Measurements from ENCODE around the gene LIPH.
"Not testable (repeated sequence)": the region's sequence is repeated elsewhere in the genome, so short reads cannot be mapped to it uniquely, and the experiment has no call there.

LIPH gene

DNA sequence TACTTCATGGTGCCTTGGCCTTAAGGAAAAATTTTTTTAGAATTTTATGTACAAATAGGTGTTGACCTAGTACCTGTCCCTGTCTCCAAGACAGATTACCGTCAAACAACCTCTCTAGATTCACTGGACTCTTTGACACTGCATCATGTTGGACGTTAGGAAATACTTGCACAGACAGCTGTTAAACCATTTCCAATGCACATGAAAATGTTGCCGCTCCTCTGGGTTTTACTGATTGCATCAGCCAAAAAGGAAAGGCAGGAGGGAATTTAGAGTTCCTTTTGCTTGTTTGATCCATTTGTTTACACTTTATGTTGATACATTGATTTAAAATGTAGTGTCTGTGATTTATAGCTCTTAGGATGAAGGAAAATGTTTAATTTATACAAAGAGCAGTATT lies 68.1 kb downstream of the LIPH start:
- no peak for DNase-seq

DNA sequence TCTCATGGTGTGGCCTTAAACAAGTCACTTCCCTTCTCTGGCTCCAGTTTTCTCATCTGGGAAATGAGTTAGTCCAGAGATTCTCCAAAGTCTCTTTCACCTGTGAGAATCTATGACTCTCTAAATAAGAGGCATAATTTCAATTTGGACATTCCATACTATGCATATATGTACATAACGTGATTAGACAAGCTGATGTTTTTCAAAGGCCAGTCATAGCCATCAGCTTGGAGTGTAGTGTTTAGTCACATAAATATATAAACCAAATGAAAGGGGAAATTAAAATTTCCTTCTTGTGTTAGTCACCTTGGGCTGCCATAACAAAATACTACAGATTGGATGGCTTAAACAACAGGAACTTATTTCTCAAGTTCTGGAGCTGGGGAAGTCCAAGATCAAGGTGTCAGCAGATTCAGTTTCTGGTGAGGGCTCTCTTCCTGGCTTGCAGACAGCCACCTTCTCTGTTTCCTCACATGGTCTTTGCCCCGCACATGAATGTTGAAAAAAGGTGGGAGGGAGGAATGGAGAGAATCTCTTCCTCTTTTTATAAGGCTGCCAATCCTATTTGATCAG lies 72.9 kb downstream of the LIPH start:
- no peak for DNase-seq

DNA sequence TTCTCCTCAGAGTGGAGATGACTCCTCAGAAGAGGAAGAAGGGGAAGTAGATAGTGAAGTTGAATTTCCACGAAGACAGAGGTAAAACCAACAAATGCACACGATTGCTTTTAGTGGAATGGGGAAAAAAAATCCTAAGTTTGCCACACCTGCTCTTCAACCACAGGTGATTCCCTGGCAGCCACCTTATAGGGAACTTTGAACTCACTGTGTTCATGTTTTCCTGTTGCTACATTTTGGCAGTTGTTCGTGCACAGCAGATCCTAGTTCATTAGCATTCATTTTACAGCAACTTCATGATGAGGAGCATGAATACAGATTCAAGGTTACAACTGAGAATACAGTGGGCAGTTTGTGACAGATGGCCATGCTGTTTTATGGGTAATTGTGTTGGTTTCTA lies 75.1 kb downstream of the LIPH start:
- no peak for DNase-seq

DNA sequence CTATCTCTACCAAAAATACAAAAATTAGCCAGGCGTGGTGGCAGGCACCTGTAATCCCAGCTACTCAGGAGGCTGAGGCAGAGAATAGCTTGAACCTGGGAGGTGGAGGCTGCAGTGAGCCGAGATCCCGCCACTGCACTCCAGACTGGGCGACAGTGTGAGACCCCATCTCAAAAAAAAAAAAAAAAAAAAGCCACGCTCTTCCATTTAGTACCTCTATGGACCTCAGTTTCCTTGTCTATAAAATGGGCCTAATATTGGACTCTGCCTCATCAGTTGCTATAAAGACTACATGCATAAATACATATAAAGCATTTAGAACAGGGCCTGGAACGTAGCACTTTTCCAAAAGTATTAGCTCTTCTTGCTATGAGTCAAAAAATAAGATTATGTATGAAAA lies 77.5 kb downstream of the LIPH start:
- not testable (repeated sequence) for DNase-seq

DNA sequence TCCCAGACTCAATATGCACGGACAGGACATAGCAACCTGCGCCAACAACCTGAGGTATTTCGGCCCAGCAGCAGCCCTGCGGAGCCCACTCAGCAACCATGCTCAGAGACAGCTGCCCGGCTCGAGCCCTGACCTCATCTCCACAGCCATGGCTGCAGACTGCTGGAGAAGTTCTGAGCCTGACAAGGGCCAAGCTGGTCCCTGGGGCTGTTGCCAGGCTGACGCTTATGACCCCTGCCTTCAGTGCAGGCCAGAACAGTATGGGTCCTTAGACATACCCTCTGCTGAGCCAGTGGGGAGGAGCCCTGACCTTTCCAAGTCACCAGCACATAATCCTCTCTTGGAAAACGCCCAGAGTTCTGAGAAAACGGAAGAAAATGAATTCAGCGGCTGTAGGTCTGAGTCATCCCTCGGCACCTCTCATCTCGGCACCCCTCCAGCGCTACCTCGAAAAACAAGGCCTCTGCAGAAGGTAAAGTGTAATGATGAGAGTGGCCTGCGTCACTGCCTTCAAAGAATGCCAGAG lies 79.0 kb downstream of the LIPH start:
- DNase-seq = no peak

- no peak for DNase-seq
Measured at GRCh38 chr3:185470323-185470722, 82.1 kb downstream of the LIPH start.

GRCh38 chr3:185469542-185469941 lies 82.8 kb downstream of the LIPH start:
- DNase-seq = no peak

DNA sequence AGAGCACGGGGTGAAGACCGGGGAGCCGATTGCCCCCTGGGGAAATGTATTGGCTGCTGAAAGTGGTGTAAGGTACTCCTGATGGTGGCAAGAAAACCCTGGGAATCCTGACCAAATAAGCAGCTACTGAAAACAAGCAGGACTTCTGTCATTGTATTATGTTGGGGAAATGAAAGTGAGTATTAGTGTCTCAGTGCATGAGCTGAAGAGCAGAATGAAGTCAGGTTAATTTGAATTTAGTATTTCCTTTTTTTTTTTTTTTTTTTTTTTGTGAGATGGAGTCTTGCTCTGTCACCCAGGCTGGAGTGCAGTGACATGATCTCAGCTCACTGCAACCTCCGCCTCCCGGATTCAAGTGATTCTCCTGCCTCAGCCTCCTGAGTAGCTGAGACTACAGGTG lies 86.3 kb downstream of the LIPH start:
- not testable (repeated sequence) for DNase-seq

- DNase-seq = no peak
Measured at GRCh38 chr3:185465471-185465870, 86.9 kb downstream of the LIPH start.

- DNase-seq = peak; percentile 7
Measured at GRCh38 chr3:185460719-185461350, 91.6 kb downstream of the LIPH start.

DNA sequence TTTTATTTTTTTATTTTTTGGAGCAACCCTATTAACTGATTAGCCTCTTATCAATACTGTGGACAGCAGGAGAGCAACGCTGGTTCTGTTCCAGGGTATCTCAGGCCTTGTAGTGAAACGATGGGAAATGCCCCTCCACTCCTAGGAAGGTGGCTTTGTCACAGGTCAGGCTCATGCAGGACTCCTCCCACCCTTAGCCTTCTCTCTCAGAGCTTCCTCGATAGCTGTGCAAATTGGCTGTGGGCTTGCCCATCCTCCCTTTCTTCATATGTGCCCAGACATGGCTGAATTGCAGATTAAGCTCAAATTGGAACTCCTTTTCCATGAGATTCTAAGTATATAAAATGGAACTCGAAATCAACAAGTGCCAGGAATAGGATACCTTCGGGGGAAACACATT lies 92.1 kb downstream of the LIPH start:
- no peak for DNase-seq

DNA sequence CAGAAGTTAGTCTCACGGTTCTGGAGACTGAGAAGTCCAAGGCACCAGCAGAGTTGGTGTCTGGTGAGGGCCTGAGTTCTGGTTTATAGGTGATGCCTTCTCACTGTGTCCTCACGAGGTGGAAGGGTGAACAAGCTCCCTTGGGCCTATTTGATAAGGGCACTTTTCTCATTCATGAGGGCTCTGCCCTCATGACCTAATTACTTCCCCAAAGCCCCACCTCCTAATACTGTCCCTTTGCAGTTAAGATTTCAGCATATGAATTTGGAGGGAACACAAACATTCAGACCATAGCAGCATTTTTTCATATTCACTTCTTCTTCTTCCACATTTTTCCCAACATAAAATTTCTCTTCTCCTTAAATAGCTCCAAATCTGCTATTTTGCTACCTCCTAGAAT lies 95.0 kb downstream of the LIPH start:
- DNase-seq = no peak
